Measurements from ENCODE around the gene CYP39A1.

The CYP39A1 gene

DNA sequence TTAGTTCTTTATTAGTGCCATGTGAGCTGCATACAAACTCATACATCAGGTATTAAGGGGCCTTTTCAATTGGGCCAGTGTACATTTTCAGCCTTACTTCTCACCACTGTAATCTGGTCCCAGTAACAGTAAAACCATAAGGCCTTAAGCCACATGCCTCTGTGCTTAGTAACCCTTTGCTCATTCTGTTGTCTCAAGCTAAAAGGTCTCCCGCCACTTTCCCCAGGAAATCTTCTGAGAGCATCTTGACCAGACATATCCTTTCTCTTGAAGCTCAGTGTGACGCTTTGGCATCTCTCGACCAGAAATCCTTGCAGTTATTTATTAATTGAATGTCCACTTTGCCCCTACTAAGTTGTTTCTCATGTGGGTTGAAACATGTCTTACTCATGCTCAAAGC lies 68.0 kb downstream of the CYP39A1 start:
- DNase-seq, result no peak

DNA sequence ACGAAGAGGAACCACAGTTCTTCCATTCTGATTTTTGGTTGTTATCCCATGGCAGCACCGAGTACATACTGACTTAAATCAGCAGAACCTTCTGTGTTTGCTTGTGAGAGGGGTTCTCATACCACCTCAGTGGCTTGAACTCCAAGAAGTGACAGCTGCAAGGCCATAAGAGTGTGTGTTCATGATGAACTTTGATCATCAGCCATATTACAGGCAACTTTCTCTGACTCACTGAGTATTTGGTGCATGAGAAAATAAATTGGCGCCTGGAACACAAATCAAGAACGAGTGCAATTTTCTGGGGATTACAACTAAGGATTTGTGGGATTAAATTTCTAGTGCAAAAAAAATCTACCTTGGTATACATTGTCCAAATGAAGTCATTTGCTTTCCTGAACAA lies 68.9 kb downstream of the CYP39A1 start:
- DNase-seq, result no peak

DNA sequence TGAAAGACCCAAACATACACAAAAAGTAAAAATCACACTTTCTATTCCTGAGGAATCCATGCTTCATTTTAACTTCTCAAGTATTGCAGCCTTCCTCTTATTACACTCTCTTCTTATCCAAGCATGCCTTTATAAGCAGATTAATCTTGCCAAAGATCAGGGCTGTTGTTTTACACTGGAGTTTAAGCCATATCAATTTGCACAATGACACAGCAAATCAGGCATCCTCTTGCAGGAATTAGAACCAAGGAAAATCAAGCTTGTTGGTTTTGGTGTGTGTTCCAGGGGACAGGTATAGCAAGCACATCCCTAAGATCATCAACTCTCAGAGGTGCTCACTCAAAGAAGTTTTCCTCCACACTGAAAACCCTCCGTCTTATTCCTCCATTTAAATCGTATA lies 69.5 kb downstream of the CYP39A1 start:
- DNase-seq, result no peak

DNA sequence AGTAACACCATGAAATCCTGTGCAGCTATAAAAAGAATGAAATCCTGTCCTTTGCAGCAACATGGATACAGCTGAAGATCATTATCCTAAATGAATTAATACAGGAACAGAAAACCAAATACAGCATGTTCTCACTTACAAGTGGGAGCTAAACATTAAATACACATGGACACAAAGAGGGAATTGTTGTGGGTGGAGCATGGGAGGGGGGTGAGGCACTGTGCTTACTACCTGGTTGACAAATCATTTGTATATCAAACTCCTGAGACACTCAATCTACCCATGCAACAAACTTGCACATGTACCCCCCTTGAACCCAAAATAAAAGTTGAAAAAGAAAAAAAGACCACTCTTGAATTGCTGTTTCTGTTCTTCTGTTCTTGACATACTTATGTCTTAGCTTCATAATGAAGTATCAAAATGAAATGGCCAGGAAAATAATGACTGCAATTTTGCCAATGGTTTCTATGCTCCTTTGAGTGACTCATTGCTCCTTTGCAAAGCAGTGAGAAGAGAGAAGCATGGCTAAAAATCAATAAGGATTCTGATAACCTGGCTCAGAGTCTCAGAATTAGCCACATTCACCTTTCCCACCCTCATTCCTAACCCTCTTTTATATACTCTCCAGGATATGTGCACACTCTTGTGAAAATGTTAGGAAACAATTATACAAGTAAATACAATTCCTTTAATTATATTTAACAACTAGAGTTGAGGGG lies 71.0 kb downstream of the CYP39A1 start:
- DNase-seq, result no peak

DNA sequence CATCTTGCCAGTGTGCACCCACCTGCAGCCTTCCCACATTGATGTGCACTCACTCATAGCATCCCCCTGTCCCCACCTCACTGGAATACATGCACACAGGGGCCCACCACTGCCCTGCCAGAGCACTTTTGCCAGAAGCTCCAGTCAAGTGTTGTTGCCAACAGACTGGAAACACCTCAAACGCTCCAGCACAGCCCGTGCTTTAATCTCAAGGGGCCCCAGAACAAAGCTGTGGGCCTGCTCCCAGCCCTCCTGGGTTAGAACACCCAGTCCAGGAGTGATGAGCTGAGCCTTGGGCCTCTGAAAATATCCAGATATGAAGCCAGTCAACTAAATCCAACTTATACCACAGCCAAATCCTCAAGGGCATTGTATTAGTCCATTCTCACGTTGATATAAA lies 77.1 kb downstream of the CYP39A1 start:
- DNase-seq, result no peak

DNA sequence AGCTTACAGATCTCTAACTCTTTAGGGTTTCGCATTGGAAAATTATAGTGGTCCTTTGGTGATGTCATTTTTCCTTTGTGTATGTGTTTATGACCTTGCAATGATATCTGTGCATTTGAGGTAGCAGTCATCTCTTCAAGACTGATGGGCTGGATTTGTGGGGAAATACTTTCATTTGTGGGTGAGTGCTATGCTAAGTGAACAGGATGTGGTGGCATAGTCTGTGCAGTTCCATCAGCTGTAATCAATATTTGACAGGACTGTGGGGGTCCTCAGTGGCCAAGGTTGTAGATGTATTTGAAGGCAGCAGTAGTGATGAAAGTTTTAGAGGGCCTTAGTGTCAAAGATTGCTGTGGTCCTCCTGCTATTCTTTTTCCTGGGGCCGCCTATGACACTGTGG lies 79.5 kb downstream of the CYP39A1 start:
- no peak for DNase-seq

DNA sequence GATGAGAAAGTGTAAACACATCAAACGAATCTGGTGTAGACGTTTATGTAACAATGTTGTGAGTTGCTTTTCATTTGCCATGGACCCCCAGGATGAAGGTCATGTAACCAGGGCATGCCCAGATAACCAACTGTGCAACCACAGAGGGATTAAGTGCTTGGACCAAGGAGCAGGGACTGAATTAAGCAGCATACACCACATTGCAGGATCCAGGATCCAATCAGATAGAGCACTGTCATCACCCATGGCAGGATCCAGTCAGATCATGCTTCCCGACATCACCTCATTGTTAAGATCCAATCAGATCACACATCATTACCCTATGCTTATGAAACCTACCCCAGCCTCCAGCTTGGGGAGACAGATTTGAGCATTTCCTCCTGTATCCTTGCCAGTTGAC lies 87.1 kb downstream of the CYP39A1 start:
- DNase-seq, result no peak

DNA sequence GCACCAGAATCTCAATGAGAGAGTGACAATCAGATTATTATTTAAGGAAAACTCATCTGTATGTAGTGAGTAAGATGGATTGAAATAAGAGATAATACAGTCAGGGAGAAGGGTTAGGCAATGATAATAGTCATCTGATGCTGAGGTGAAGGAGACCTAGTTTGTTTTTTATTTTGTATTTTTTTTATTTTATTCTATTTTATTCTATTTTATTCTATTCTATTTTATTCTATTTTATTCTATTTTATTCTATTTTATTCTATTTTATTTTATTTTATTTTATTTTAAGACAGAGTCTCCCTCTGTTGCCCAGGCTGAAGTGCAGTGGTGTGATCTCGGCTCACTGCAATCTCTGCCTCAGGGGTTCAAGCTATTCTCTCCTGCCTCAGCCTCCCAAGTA lies 88.7 kb downstream of the CYP39A1 start:
- DNase-seq, result no peak

DNA sequence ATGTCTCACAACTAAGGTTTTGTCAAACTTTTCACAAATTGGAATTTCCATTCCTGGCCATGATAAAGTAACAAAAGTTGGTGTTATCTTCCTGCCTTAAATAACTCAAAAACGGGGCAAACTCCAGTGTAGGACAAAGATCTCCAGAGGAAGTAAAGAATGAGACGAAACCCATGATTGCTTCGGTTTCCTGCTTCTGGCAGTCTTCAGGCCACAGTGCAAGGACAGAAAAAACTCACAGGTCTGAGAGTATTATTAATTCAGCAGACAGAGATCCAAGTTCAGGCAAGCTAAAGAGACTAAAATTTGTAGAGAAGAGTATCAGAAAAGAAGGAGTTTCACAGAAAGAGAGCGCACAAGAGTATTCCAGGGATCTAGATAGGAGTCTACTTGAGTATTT lies 96.6 kb downstream of the CYP39A1 start:
- no peak for DNase-seq

DNA sequence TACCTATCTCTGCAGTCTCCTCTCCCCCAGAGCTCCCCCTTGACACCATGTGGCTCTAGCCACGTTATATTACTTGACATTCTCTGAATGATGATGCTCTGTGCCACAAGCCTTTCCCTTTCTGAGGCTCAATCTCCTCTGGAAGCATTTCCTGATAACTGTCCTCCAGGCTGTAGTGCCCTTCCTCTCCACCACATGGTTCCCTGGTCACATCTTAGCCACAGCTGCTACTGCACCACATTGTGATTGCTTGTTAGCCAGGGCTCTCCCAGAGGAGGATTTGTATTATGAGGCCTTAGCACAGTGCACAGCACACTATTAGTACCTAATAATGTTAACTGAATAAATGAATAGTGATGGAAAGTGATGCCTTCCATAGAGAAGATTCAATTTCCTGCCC lies 97.5 kb downstream of the CYP39A1 start:
- DNase-seq, result no peak

DNA sequence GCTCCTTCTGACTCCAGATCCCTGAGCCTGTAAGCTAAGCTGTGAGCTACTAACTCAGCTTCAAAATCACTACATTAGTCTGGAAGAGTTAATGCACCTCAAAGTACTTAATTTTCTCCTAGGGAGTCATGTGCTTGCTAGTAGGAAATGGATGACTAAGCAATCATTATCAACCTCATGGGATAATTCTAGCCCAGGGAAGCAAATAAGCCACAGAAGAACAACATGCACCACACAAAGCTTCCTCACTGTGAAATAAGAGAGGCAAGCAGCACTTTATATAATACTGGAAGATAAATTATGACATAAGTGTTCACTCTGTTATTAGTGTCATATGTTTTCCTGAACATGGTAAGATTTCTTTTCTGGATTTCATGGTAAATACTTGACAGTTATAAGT lies 103.5 kb downstream of the CYP39A1 start:
- DNase-seq, result no peak

DNA sequence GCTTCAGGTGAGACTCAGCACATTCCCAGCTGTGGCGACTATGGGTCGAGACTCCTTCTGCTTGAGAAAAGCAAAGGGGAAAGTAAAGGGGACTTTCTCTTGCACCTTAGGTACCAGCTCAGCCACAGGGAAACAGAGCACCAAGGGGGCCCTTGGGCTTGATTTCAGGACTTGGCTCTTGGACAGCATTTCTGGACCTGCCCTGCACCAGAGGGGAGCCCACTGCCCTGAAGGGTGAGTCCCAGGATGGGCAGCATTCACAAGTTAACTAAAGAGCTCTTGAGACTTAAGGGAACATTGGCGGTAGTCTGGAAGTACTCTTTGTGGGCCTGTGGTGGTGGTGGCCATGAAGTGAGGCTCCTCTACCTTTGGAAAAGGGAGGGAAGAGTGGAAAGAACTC lies 111.1 kb downstream of the CYP39A1 start:
- DNase-seq, result no peak

DNA sequence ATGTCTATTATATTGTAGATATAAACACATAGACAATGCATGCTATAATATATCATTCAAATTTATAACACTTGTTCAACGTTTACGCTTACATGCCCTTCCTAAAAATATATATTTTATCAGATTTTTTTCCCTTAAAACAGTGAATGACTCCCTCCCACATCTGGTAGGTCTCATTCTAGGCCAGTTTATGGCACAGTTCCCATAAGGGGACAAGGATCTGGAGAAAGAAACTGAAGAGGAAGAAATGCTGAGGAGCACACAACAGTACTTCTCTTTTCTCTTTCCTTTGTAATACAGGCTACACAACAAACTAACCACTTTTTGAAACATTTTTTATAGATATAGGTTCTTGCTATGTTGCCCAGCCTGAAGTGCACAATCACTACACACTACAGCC lies 112.8 kb downstream of the CYP39A1 start:
- DNase-seq, result no peak

DNA sequence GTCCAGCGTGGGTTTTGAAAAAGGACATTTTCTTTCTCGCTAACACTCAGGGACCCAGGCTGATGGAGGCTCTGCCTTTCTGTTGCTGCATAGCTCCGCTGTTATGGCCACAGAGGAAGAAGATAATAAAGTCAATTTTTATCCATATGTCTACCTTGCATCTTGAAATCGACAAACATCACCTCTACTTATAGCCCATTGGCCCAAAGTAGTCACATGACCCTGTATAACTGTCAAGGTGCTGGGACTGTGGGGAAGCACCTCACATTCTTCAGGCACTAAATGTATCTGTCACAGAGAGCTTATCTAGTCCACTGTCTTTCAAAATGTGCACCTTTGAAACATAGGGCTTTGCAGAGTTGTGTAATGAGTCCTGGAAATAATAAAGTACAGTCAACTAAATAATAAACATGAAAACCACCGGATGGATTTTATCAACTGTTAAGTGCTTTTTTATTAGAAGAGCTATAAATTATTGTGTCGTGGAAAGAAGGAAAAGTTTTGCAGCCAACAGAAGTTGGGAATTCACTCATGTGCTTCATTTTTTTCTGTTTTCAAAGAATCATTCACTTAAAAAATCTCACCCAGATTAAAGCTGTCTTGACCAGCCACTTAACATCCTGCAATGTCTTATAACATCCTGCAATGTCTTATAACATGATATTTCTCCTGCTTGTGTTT lies 113.7 kb downstream of the CYP39A1 start:
- no peak for DNase-seq

DNA sequence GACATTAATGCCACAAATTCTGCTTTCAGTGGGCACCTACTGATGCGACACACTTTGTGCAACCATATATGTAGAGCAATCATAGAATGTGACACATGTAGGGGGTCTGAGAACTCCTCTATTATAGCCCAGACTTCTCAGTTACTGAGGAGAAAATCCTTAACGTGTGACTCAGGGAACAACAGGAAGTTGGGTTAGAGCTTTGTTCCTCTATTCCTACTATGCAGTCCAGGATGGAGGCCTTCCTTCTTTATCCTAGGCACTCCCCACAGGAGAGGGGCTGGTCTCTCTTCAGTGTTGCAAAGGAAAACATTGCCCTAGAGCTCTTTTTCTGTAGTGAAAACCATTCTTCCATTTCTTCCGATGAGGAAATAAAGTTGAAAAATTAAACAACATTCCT lies 121.7 kb downstream of the CYP39A1 start:
- no peak for DNase-seq

DNA sequence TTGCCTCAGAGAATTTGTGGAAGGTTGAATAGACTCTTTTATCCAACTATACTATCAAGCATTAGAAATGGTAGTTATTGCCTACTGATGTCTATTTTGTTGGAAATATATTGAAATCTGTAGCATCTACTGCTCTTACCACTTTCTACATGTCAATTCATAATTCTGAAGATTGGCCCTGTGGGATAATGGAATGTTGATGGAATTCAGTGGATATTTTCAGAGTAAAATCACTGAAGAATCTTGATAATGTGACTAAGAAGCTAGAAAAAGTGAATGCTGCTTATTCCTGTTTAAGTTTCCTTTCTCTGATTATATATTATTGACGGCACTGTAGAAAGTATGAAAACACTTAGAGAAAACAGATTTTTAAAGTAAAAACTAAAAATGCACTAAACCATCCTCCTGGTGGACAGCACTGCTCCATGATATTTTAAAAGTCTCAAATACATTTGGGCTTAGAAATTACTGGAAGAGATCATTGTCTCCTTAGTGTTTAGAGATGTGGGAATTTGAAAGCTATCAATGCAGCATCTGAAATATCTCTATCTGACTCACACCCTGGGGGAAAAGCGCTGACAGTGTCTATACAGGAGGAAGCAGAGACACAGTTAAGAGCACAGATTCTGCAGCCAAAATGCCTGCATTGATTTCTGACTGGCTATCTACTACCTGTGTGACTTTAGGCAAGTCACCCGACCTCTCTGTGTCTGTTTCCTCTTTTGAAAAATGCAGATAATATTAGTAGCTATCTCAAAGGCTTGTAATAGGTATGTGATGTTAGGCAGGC lies 123.5 kb downstream of the CYP39A1 start:
- no peak for DNase-seq

DNA sequence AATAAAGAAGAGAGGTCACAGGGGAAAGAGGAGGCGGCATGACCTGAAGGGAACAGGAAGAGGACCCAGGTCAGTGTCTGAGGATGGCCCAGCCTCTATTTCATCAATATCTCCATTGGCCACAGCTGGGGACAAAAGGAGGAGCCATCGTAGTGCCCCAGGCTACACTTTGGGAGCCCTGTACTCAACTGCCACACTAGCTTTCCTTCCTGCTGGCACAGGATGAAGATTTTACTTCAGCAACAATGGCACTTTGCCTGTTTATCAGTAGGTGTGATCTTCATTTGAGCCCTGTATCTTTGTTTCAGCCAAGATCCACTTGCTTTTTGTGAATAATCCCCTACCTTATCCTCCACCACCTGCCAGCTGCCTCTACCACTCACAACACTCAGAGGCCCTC lies 126.0 kb downstream of the CYP39A1 start:
- no peak for DNase-seq

DNA sequence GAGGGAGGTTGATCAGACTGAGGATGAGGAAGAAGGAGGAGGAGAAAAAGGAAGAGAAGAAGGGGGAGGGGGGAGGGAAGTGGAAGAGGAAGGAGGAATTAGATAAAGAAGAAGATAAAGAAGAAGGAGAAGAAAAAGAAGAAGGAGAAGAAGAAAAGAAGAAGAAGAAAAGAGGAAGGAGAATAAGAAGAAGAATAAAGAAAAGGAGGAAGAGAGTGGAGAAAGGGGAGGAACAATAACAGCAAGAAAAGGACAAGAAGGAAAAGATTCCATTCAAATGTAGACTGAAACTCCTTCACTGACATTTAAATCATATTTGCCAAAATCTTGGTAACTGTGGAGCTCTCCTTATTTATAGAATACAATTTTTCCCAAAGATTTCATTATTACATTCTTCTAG lies 127.0 kb downstream of the CYP39A1 start:
- no peak for DNase-seq

DNA sequence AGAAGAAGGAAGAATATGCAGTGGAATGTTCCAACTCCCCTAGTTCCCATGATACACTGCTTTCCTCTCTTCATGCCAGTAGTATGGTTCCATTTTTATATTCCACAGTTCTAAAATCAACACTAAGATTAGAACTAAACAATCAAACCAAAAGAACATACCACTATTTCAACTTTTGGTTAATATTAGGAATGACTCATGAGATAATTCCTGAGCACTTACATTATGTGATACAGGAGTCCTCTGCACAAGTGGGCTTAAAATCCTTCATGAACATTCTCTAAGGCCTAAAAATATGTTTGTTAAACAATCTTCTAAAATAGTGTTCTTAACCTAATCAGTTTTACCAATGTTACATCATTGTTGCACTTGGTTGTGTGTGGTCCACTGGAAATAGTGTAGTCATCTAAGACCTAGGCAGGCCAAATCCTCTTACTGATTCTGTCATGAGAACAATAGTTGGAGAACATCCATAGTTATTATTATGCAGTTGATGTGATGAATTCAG lies 131.1 kb downstream of the CYP39A1 start:
- DNase-seq, result no peak

DNA sequence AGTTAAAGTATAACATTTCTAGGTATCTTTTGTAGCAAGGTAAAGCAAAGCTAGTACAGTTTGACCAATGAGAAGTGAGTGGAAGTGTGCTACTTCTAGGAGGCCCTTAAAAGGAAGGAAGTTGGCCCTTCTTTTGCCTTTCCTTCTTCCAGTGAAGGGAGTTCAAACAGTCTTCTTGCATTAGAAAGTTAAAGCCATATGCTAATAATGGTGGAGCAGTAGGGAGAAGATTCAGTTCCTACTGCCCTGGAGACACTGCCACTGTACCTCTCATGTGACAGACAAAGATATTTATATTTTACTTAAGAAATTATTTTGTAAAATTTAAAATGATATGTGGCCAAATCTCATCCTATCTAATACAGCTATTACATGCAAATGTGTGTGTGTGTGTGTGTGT lies 135.4 kb downstream of the CYP39A1 start:
- DNase-seq, result no peak

DNA sequence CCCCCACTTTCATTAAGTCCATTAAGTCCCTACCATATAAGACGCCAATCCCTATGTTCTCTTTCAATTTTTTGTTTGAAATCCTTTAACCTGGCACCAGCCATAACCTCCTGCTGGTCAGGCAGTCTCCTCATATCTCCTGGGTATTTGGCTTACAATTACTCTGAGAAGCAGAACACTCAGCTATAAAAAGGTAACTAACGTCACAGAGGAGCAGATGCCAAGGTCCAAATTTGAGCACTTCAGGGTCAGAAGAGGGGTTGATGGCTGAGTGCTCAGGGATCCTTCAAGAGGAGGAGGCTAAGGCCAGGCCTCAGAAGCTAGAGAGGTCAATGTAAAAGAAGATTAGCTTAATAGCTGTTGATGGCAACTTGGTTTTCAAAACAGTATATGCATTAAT lies 139.1 kb downstream of the CYP39A1 start:
- DNase-seq, result no peak

DNA sequence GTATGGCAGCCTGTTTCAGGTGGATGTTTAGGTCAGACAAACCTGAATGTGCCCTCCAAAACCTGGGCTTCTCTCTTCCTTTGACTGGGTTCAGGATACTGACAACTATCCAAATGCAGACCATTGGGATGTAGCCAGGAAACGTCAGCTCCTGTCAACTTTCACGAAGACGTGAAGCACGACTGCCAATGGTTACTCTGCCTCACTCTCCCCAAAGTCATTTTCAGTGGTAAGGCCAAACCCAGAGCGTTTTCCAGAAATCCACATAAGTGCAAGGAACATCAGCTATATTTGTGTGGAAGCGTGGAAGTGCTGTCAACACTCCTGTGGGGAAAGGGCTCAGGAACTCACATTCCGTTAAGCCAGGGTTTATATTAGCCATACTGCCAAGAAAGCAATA lies 141.3 kb downstream of the CYP39A1 start:
- no peak for DNase-seq

DNA sequence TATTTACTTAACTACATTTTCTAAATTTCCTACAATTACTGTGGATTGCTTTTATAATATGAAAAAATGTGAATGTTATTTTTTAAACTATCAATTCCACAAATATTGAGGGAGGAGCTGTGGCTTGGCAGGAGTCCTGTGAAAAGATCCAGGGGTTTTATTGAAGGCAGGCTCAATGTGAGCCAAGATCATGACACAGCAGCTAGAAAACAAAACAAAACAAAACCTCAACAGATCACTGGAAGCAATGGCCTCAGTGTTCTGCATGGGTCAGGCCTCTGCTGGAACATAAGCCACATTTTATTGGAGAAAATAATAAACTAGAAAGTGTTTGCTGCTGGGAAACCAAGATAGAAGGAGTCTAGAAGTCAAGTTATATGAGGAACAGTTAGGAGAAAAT lies 142.0 kb downstream of the CYP39A1 start:
- no peak for DNase-seq

DNA sequence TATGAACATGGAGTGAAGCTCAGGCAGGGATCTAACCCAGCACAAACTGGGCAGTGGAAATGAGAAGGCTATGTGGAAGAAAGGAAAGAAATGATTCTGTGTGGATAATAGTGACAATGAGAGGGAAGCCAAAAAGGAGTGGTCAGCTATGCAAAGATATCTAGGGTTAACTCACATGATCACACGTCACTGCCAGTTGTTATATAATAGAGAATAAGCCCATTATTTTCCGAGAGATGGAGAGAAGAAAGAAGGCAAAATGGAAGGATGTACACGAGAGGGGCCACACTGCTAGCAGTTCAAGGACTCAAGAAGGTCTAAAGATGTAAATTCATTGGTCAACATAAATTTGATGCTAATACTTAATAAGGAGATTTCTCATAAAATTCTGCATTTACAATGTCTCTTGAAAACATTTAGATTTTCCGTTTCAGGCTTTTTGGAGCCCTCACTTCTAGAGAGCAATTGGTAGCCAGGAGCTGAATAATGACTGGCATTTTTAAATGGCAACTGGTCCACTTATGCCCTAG lies 142.6 kb downstream of the CYP39A1 start:
- no peak for DNase-seq
